GM18907 (cell line): ENCODE results near the gene SORCS1.

ENCODE experiments used
- ATAC-seq: cut with Tn5 transposase; IDR thresholded peaks from one replicate; pipeline ENCODE4 v1.9.1; 2021; ENCODE audit warnings: mild to moderate bottlenecking, moderate library complexity; ENCODE audit not compliant: unreplicated experiment

The SORCS1 gene

DNA sequence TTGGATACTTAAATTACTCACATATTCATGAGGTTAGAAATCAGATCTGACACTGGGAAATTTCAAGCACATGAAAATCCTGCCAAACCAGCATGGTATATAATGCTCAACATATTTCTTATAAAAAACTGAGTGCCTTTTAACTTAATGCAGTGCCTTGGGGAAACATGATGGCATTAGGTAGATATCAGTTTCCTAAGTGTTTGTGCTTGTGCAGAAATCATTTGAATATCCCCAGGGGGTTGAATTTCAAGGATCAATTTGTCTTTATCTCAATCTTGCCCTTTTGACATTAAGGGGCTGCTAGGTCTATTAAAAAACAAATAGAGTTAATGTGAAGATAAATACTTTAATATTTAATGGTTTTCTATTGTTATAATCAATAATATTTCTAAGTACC, 396.3 kb downstream of the SORCS1 start:
- no peak for ATAC-seq

- no peak for ATAC-seq
Measured at GRCh38 chr10:106765928-106766327, 398.6 kb downstream of the SORCS1 start.

- ATAC-seq: no peak
Measured at GRCh38 chr10:106765241-106765754, 399.2 kb downstream of the SORCS1 start.

- ATAC-seq: no peak
Measured at GRCh38 chr10:106764360-106764759, 400.1 kb downstream of the SORCS1 start.

- ATAC-seq: no peak
Measured at GRCh38 chr10:106761906-106762305, 402.6 kb downstream of the SORCS1 start.

- no peak for ATAC-seq
Measured at GRCh38 chr10:106757521-106757920, 407.0 kb downstream of the SORCS1 start.

- ATAC-seq: no peak
Measured at GRCh38 chr10:106751091-106751490, 413.4 kb downstream of the SORCS1 start.

GRCh38 chr10:106746868-106747267, 417.6 kb downstream of the SORCS1 start:
- no peak for ATAC-seq

GRCh38 chr10:106741006-106741530, 423.4 kb downstream of the SORCS1 start:
- no peak for ATAC-seq

- no peak for ATAC-seq
Measured at GRCh38 chr10:106740071-106740470, 424.4 kb downstream of the SORCS1 start.

- ATAC-seq: no peak
Measured at GRCh38 chr10:106734220-106734619, 430.3 kb downstream of the SORCS1 start.

- no peak for ATAC-seq
Measured at GRCh38 chr10:106728232-106728631, 436.3 kb downstream of the SORCS1 start.

DNA sequence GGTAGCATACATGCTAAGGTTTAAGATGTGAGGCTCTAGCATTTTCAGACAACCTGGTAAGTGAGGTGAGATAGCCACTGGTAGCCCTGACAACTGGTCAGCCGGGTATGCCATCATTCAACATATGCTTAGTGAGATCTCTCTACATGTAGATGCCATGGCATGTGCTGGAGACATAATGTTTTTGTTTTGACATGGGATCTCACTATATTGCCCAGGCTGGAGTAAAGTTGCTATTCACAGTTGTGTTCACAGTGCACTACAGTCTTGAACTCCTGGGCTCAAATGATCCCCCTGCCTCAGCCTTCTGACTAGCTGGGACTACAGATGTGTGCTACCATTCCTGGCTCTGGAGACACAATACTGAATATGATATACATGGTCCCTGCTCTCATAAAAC, 437.3 kb downstream of the SORCS1 start:
- ATAC-seq: no peak

GRCh38 chr10:106722524-106722923, 442.0 kb downstream of the SORCS1 start:
- no peak for ATAC-seq

DNA sequence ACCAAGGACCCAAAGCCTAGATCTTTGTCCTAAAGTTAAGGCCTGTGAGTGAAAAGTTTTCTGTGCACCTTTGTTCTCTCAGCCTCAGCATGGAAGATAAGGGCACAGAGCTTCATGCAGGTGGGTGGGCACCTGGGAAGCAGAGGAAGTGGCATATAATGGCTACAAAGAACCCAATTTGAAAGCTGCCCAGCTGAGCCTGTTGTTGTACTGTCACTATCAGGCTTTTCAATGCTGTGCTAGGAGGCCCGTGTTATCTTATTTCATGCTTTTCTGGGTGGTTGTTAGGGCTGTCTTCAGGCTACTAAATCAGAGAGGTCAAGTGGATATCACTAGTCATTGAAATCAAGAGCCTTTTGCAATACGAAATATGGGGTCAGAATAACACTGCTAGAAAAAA, 443.8 kb downstream of the SORCS1 start:
- no peak for ATAC-seq

DNA sequence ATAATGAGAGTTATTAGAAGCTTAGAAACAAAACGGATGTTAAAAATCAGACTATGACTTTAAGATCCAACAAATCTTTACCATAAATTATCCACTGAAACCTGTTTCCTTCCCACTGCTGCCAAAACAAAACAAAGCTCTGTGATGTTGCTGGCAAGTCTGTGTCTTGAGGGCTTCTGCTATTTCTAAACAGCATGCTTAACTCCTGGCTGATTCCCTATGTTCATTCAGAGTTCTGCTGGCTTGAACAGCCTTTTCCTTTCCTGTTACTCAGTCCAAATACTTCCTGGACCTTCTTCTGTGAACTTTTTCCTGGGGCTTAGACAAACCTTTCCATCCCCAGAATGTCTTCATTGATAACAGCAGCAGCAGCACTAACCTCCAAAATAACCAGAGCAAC, 448.1 kb downstream of the SORCS1 start:
- no peak for ATAC-seq

- no peak for ATAC-seq
Measured at GRCh38 chr10:106714734-106715555, 449.6 kb downstream of the SORCS1 start.

DNA sequence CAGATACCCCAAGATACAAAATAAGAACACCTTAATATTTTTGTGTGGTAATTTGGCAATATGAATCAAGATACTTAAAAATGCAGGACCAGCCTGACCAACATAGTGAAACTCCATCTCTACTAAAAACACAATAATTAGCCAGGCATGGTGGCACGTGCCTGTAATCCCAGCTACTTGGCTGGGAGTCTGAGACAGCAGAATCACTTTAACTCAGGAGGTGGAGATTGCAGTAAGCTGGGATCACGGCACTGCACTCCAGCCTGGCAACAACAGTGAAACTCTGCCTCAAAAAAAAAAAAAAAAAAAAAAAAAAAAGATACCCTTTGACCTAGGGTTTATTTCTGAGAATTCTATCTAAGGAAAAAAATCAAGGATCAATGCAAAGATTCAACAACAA, 450.7 kb downstream of the SORCS1 start:
- no peak for ATAC-seq

DNA sequence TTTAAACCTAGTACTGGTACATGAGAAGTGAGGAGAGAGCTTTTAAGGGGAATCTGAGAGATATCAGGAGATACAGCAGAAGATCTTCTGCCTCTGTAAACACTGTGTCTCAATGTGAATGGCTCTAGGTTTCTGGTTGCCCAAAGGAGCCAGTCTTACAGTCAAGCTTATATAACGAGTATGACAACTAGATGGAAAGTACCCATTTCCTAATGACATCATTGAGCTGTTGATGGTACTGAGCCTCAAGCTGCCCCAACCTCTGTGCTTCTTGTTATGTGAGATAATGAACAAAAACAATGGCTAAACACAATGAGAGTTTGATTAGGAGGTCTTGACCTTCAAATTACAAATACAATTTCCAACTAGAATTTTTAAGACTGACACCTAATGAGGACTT, 451.5 kb downstream of the SORCS1 start:
- ATAC-seq: peak; percentile 82

DNA sequence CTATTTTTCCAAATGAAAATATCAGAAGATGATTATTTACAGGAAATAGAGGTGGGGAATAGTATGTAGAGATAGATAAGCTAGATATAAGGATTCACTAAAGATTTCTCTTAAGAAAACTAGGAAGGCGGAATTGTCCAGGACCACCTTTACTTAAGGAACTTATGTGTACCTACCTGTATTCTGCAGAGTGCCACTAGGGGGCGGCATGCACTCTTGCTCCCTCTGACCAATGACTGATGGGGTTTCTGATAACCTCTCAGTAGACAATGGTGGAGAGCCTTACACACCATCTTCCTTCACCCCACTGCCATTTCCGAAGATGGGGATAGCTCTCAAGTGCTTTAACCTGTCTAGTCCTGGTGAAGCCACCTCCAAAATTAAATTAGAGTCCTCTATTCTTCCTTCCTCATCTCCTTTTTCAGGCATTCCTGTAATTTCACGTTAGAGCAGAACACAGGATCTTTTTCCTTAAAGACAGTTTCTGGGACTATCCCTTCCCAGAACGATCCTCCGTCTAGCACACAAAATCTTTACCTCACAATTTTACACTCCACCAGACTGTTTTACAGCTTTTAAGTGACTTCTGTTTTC, 453.1 kb downstream of the SORCS1 start:
- peak; percentile 79 for ATAC-seq

DNA sequence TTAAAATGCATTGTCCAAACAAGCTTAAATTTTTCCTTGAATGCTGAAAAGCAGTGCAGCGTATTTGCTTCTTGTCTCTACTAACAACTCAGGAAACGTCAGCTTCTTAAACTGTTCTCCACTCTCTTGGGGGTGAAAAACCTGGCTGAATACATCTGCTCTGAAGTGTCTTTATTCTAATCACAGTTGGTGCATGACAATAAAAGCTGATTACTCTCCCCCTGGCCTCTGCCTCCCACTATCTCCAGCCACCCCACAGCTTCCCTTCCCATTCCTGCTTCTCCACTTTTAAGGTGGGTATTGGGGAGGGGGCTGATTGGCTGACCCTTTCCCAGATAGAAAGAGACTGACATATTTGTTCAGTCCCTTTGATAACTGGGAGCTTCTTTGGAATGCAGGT, 456.0 kb downstream of the SORCS1 start:
- ATAC-seq: no peak

- no peak for ATAC-seq
Measured at GRCh38 chr10:106707657-106708056, 456.8 kb downstream of the SORCS1 start.
